ENCODE data around the gene OLFM1.
"Not testable (repeated sequence)": the region's sequence is repeated elsewhere in the genome, so short reads cannot be mapped to it uniquely, and the experiment has no call there.

Gene OLFM1

DNA sequence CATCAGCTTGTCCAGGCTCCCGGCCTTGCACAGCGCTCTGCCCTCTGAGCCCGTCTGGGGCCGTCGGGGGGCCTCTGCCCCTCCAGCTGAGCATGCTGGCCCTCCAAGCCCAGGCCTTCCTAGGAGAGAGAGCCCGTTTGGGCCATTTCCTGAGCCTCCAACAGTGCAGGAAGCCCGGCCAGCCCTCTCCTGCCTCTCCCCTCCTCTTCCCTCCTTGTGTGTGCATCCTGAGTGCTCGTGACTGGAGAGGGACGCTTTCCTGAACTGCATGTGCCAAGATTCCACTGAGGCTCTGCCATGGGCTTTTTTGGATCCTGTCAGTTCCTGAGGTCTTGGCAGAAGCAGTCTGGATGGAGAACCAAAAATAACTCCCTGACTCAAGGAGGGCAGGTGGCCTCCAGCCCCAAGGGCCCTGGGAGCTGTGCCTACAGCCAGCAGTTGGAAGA is 15.6 kb downstream of the OLFM1 start:
- no peaks in the 10 kb centered on the region for H3K36me3 Mint-ChIP-seq (ENCODE audit: insufficient read depth)
- no peak overlapping the region for H3K4me3 Mint-ChIP-seq

DNA sequence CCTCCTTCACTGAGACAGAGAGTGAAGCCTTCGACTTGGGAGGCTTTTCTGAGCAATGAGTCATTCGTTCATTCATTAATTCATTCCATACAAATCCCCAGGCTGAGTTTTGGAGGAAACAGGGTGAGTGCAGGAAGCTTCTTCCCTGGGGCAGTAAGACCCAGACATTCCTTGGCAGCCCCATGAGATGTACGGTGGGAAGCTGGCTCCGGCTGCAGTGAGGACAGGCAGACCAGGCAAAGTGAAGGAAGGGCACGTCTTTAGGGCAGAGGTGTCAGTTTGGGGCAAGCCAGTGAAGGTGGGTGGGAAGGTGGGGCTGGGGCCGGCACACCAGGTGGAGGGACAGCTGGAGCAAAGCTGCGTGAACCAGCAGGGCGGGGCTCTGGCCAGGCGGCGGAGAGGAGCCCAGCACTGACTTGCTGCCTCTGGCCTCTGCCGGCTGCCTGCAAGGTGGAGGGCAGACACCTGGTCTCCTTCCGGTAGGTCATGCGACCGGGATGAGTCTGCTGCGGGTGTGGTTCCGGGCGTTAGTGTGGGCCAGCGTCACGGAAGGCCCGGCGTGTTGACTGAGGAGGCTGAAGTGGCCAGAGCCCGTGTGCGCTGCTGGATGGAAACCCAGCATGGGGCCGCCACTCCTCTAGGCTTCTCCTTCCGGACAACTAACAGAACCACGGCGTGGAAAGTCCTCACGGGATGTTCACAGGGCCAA is 16.6 kb downstream of the OLFM1 start:
- H3K4me1 Mint-ChIP-seq, result peaks cover 5% of the 10 kb centered on the region
- no peaks in the 10 kb centered on the region for H3K9me3 Mint-ChIP-seq
- H3K27me3 Mint-ChIP-seq, result peaks cover 58% of the 10 kb centered on the region
- no peaks in the 10 kb centered on the region for H3K36me3 Mint-ChIP-seq (ENCODE audit: insufficient read depth)
- H3K27ac Mint-ChIP-seq (ENCODE audit: low read depth), result no peak overlapping the region
- no peak overlapping the region for H3K4me3 Mint-ChIP-seq
- ATAC-seq (replicated peaks; ENCODE audit: extremely low read depth, poor library complexity, severe bottlenecking) (no peak), DNase-seq (ENCODE audit: low spot score in 2 of 2) (no peak)

More for the DNA sequence above, 15.6 kb downstream of the OLFM1 start:
- Mint-ChIP-seq H3K27ac (ENCODE audit: low read depth) (no peak overlapping the region), H3K9me3 (no peaks in the 10 kb centered on the region), H3K4me1 (no peaks in the 10 kb centered on the region), H3K27me3 (peaks cover 58% of the 10 kb centered on the region)
- no peak for ATAC-seq (replicated peaks; ENCODE audit: extremely low read depth, poor library complexity, severe bottlenecking)
- DNase-seq (ENCODE audit: low spot score in 2 of 2), result no peak

DNA sequence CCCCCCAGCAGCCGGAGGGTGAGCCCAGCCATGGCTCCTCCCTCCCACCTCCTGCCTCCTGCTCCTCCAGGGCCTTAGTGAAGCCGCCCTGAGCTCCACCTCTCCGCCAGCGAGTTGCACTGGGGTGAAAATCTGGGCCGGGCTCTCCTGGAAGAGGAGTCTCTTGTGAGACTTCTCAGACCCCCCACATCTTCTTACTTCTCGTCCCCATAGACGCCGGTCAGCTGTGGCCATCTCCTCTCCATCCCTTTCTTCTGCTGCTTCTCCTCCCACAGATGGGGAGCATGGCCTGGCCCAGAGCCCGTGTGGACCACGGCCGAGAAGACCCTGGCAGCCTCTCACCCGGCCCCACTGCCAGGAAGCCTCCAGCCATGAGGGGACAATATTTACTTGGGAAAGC is 17.3 kb downstream of the OLFM1 start:
- no peak for DNase-seq (ENCODE audit: low spot score in 2 of 2)
- Mint-ChIP-seq H3K4me1 (peaks cover 8% of the 10 kb centered on the region), H3K9me3 (no peaks in the 10 kb centered on the region), H3K27ac (ENCODE audit: low read depth) (no peak overlapping the region), H3K36me3 (ENCODE audit: insufficient read depth) (peaks cover 1% of the 10 kb centered on the region), H3K27me3 (peaks cover 58% of the 10 kb centered on the region), H3K4me3 (no peak overlapping the region)
- no peak for ATAC-seq (replicated peaks; ENCODE audit: extremely low read depth, poor library complexity, severe bottlenecking)

DNA sequence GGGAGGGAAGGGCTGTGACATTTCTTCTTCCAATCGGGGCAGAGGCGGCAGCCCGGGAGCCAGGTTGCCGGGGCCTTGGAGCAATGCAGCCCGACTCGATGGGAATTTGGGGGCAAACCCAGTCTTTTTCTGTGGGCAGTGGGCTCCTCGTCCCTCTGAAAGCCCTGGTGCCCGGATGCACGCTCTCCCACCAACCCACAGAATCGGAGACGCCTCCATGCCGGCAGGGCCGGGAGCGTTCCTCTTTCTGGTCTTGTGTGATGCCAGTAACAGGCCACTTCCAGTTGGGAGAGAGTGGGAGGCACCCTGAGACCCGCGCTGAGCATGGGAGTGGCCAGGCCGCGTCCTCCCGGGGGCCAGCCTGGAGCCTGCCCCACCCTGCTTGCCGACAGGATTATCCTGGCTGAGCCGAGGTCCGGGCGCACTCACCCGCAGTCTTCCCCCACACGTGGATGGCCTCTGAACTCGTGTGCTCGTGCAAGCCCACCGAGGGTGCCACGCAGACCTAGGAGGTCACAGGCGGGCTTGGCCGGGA is 17.8 kb downstream of the OLFM1 start:
- H3K27ac Mint-ChIP-seq (ENCODE audit: low read depth), result no peak overlapping the region
- no peak for ATAC-seq (replicated peaks; ENCODE audit: extremely low read depth, poor library complexity, severe bottlenecking)
- H3K36me3 Mint-ChIP-seq (ENCODE audit: insufficient read depth), result peaks cover 1% of the 10 kb centered on the region
- no peaks in the 10 kb centered on the region for H3K9me3 Mint-ChIP-seq
- no peak overlapping the region for H3K4me3 Mint-ChIP-seq
- H3K4me1 Mint-ChIP-seq, result peaks cover 8% of the 10 kb centered on the region
- DNase-seq (ENCODE audit: low spot score in 2 of 2), result no peak
- peaks cover 59% of the 10 kb centered on the region for H3K27me3 Mint-ChIP-seq

DNA sequence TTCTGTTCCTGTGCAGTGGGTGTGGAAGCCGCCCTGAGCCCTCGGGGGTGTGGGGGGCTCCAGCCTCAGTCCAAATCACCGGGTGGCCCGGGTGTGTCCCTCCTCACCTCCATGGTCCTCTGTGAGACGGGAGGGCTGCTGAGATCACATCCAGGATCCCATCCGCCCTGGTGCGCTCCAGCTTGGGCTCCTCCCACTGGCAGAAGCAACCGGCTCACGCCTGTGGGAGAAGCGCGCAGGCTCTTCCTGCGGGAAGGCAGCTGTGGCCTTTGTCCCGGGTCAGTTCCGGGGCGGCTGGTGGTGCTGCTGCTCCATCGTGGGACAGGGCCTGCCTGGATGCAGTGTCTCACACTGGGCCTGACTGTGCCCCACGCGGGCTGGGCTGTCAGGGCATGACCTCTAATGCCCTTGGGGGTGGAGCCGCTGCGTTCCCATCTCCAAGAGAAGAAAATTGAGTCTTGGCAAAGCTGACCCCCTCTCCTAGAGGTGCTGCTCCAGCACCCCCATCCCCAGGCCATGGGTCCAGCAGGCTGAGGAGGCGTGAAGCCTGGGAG is 18.5 kb downstream of the OLFM1 start:
- Mint-ChIP-seq H3K36me3 (ENCODE audit: insufficient read depth) (peaks cover 1% of the 10 kb centered on the region), H3K4me3 (no peak overlapping the region), H3K4me1 (peaks cover 8% of the 10 kb centered on the region), H3K27ac (ENCODE audit: low read depth) (no peak overlapping the region), H3K27me3 (peaks cover 66% of the 10 kb centered on the region), H3K9me3 (no peaks in the 10 kb centered on the region)
- ATAC-seq (replicated peaks; ENCODE audit: extremely low read depth, poor library complexity, severe bottlenecking) (no peak), DNase-seq (ENCODE audit: low spot score in 2 of 2) (no peak)

DNA sequence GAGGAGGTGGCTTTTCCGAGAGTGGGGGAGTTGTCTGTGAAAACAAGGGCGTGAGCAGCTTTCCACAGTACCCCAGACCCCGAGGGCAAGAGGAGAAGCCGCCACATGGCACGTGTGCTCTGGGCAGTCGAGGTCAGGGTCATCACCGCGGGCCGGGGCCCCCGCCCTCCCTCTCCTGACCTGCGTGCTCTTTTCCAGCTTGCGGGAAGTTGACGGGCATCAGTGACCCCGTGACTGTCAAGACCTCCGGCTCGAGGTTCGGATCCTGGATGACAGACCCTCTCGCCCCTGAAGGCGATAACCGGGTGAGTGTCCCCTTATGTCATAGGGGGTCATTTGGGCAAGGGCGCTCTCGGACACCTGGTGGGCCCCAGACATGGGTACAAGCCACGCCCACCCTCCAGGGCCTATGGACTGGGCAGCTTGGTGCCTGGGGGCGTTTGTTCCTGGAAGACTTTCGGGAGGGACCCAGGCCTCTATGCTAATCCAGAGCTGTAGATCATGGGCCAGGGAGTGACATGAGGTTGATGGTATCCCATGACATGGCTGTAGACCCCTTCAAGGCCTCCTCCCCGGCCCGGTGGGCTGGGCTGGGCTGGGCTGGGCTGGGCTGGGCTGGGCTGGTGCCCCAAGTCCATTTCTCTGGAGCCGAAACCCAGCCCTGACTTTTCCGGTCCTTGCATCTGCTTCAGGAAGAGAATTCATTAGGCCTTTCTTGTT is 19.2 kb downstream of the OLFM1 start:
- H3K36me3 Mint-ChIP-seq (ENCODE audit: insufficient read depth), result peaks cover 1% of the 10 kb centered on the region
- H3K4me1 Mint-ChIP-seq, result peaks cover 8% of the 10 kb centered on the region
- no peak overlapping the region for H3K4me3 Mint-ChIP-seq
- no peak for DNase-seq (ENCODE audit: low spot score in 2 of 2)
- H3K27ac Mint-ChIP-seq (ENCODE audit: low read depth), result no peak overlapping the region
- no peak for ATAC-seq (replicated peaks; ENCODE audit: extremely low read depth, poor library complexity, severe bottlenecking)
- H3K9me3 Mint-ChIP-seq, result no peaks in the 10 kb centered on the region
- H3K27me3 Mint-ChIP-seq, result peaks cover 73% of the 10 kb centered on the region

DNA sequence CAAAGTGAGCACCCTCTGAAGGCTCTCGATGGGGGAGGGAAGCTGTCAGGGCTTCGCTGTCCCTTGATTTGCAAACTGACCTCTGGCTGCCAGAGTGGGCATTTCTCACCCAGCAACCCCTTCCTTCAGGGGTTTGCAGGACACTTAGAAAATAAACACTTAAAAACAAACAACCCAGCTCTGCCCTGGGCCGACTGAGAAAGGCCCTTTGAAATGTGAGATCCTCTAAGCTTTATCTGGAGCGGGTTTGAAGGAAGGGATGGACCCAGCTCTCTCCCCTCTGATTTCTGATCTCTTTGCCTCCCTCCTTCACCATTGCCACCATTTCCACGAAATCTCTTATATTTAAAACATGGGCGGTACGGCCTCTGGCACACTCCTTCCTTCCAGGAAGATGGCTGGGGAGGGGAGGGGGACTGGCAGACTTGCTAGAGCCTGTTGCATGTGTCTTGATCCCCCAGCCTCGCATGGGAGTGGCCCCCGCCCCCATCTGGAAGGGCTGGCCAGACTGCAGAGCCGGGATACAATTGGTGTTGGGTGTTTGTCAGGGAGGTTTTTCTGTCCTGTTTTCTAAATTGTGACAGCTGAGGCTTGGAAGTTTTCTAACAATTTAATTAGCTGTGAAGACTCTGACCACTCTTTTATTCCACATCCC is 20.2 kb downstream of the OLFM1 start:
- H3K36me3 Mint-ChIP-seq (ENCODE audit: insufficient read depth), result peaks cover 1% of the 10 kb centered on the region
- no peak overlapping the region for H3K4me3 Mint-ChIP-seq
- peaks cover 8% of the 10 kb centered on the region for H3K4me1 Mint-ChIP-seq
- no peak for DNase-seq (ENCODE audit: low spot score in 2 of 2)
- ATAC-seq (replicated peaks; ENCODE audit: extremely low read depth, poor library complexity, severe bottlenecking), result no peak
- no peaks in the 10 kb centered on the region for H3K9me3 Mint-ChIP-seq
- no peak overlapping the region for H3K27ac Mint-ChIP-seq (ENCODE audit: low read depth)
- peaks cover 82% of the 10 kb centered on the region for H3K27me3 Mint-ChIP-seq

DNA sequence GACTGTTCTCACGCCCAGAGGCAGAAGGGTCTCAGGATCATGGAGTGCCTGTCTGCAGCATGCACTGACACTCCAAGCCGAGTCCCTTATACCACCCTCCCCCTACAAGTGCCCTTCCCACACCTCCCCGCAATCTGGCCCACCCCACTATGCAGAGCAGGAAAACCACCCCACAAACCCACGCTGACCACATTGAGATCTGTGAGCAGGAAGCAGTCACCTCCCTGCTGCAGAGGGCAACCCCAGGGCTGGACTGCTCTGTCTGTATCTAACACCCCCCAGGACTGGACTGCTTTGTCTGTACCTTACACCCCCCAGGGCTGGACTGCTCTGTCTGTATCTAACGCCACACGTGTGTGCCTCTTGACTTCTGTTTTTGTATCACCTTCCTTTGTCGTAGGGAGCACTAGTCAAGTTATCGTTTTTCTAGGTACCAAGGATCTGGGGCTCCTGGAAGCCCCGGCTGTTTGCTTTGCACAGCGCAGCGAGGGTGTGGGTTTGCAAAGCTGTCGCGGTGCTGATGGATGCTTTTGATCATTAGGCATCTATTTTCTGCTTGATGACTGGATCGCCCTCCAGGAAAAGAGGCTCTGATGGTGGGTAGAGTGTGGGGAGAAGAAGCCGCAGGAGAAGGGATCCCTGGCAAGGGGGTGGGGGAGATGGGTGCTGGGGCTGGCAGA is 21.5 kb downstream of the OLFM1 start:
- Mint-ChIP-seq H3K4me3 (peak overlapping the region; percentile 42), H3K4me1 (peaks cover 8% of the 10 kb centered on the region), H3K27me3 (peaks cover 72% of the 10 kb centered on the region)

DNA sequence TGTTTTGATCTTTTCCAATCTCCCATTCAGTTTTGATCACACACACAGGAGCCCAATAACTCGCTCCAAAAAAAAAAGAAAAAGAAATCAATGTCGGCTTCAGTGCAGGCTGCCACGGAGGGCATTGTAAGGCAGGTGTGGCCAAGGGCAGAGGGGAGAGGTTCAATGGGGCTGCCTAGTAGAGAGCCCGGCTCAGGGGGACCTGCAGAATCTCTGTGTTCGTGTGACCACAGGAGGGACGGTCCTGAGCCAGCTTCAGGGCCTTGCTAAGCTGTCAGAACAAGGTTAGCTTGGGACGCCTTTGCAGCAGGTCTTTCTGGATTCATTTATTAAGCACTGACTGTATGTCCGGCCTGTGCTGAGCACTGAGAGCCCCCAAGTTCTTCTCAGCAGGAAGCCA is 22.2 kb downstream of the OLFM1 start:
- Mint-ChIP-seq H3K9me3 (no peaks in the 10 kb centered on the region), H3K4me3 (no peak overlapping the region), H3K36me3 (ENCODE audit: insufficient read depth) (peaks cover 1% of the 10 kb centered on the region), H3K27me3 (peaks cover 65% of the 10 kb centered on the region), H3K4me1 (peaks cover 8% of the 10 kb centered on the region), H3K27ac (ENCODE audit: low read depth) (no peak overlapping the region)
- ATAC-seq (replicated peaks; ENCODE audit: extremely low read depth, poor library complexity, severe bottlenecking), result no peak
- no peak for DNase-seq (ENCODE audit: low spot score in 2 of 2)

More for the DNA sequence above, 21.5 kb downstream of the OLFM1 start:
- Mint-ChIP-seq H3K9me3 (no peaks in the 10 kb centered on the region), H3K27ac (ENCODE audit: low read depth) (no peak overlapping the region), H3K36me3 (ENCODE audit: insufficient read depth) (peaks cover 1% of the 10 kb centered on the region)
- DNase-seq (ENCODE audit: low spot score in 2 of 2), result no peak
- ATAC-seq (replicated peaks; ENCODE audit: extremely low read depth, poor library complexity, severe bottlenecking), result no peak

DNA sequence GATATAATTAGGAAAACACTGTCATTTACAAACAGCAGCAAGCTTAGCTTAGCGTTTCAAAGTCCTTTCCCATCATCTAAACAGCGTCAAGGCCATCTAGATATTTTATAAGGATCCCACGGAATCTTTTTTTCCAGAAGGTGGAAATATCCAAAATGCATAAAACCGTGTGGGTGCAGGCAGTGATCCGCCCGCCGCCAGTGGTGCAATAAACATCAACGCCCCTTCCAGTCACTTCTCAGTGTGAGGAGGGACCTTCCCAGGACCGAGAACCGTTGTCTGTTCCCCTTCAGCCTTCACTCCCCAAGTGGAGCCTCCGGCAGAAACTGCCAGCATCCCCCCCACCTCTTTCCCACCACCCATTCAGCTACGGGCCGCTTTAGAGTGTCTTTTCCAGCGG is 22.9 kb downstream of the OLFM1 start:
- H3K27me3 Mint-ChIP-seq, result peaks cover 58% of the 10 kb centered on the region
- H3K4me1 Mint-ChIP-seq, result peaks cover 8% of the 10 kb centered on the region
- H3K9me3 Mint-ChIP-seq, result no peaks in the 10 kb centered on the region
- H3K27ac Mint-ChIP-seq (ENCODE audit: low read depth), result no peak overlapping the region
- ATAC-seq (replicated peaks; ENCODE audit: extremely low read depth, poor library complexity, severe bottlenecking) (no peak), DNase-seq (ENCODE audit: low spot score in 2 of 2) (no peak)
- no peak overlapping the region for H3K4me3 Mint-ChIP-seq
- H3K36me3 Mint-ChIP-seq (ENCODE audit: insufficient read depth), result peaks cover 1% of the 10 kb centered on the region

DNA sequence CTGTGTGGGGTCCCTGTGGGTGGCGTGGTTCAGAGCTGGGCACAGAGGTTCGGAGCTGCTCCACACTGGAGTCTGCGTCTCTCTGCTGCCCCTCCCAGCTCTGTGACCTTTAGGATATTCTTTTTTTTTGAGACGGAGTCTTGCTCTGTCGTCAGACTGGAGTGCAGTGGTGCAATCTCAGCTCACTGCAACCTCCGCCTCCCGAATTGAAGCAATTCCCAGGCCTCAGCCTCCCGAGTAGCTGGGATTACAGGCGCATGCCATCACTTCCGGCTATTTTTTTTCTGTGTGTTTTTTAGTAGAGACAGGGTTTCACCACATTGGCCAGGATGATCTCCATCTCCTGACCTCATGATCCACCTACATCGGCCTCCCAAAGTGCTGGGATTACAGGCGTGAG is 24.1 kb downstream of the OLFM1 start:
- H3K4me3 Mint-ChIP-seq; DNase-seq (ENCODE audit: low spot score in 2 of 2); H3K27ac Mint-ChIP-seq (ENCODE audit: low read depth); H3K9me3 Mint-ChIP-seq; H3K36me3 Mint-ChIP-seq (ENCODE audit: insufficient read depth); H3K4me1 Mint-ChIP-seq; ATAC-seq (replicated peaks; ENCODE audit: extremely low read depth, poor library complexity, severe bottlenecking): not testable (repeated sequence)
- peaks cover 58% of the 10 kb centered on the region for H3K27me3 Mint-ChIP-seq

DNA sequence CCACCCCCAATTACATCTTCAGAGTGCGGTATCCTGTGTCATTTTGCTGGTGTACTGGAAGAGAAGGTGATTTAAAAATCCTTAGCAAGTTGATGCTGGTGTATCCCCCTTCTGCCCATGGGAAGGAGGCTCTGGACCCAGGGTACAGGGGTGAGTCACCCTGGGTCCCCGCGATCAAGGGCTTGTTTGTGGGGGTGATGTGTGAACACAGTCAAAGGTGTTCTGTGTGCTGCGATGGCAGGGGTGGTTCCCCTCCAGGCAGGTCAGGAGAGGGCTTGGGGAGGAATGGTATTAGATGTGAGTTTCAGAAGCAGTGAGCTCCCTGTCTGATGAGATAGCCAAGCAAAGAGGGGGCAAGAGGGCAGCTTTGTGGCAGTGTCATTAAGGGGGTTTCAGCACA is 28.9 kb downstream of the OLFM1 start:
- no peak for ATAC-seq (replicated peaks; ENCODE audit: extremely low read depth, poor library complexity, severe bottlenecking)
- H3K27ac Mint-ChIP-seq (ENCODE audit: low read depth), result no peak overlapping the region
- DNase-seq (ENCODE audit: low spot score in 2 of 2), result no peak
- peaks cover 17% of the 10 kb centered on the region for H3K27me3 Mint-ChIP-seq
- H3K4me1 Mint-ChIP-seq, result no peaks in the 10 kb centered on the region
- H3K4me3 Mint-ChIP-seq, result no peak overlapping the region
- H3K9me3 Mint-ChIP-seq, result no peaks in the 10 kb centered on the region
- H3K36me3 Mint-ChIP-seq (ENCODE audit: insufficient read depth), result peaks cover 3% of the 10 kb centered on the region

All from central memory CD8-positive, alpha-beta T cell (primary cell).